GM12878 (cell line): ENCODE measurements around the gene MEMO1. TPM values are rescaled to one million over a fixed set of nuclear protein-coding genes. Genes with fewer than 3 reads are reported as not detected.

Experiments used
- ATAC-seq: fragments of 200-7000 bp; cut with Tn5 transposase; 3 replicates; pipeline ENCODE4 v1.9.1; 2020; ENCODE audit warnings: mild to moderate bottlenecking, moderate library complexity
- BruUV-seq: library from RNA; stranded (reverse); fragments of 400-500 nt; replicated peaks from 2 replicates; lab custom pipeline; 2021; lab: Mats Ljungman, UMichigan
- CTCF ChIA-PET: fragments of 300-600 bp; sonication (Branson Sonifier 250); formaldehyde crosslinking; extraction: SDS; loops from one replicate; lab custom pipeline; 2021; ENCODE audit warnings: inconsistent platforms; lab: Yijun Ruan, JAX
- POLR2A ChIA-PET: fragments of 350-600 bp; formaldehyde crosslinking; extraction: SDS; loops from one replicate; lab custom pipeline; 2021; ENCODE audit warnings: inconsistent platforms; lab: Charles Lee
- RAD21 ChIA-PET: fragments of 300-600 bp; sonication (Branson Sonifier 250); formaldehyde crosslinking; loops from one replicate; lab custom pipeline; 2023; ENCODE audit warnings: antibody characterized with exemption; ENCODE audit not compliant: unreplicated experiment; lab: Charles Lee
- SMC1A ChIA-PET: fragments of 300-600 bp; sonication (Branson Sonifier 250); formaldehyde crosslinking; loops from one replicate; lab custom pipeline; 2023; ENCODE audit not compliant: unreplicated experiment, uncharacterized antibody; lab: Charles Lee
- DNase-seq: peaks from one replicate; pipeline ENCODE4 v3.0.0-alpha.2; 2011; ENCODE audit warnings: low read depth, low spot score
- FAIRE-seq: peaks from 3 replicates; lab custom pipeline; 2011; peaks lifted over from hg19 to GRCh38; lab: Jason Lieb, UNC
- H2AFZ ChIP-seq: 2 replicates; pipeline ENCODE4 v1.6.0; 2011; ENCODE audit warnings: low read depth, low read length, control low read depth; ENCODE audit not compliant: control insufficient read depth
- H3K27ac ChIP-seq: 2 replicates; pipeline ENCODE4 v1.5.1; 2011; ENCODE audit warnings: control low read depth; ENCODE audit not compliant: control insufficient read depth, insufficient read depth
- H3K27me3 ChIP-seq, 2 experiments: replicated peaks in 1 of 2; 2 replicates each; pipeline versions ENCODE4 v1.6.0 to v1.6.1; 2011; ENCODE audit warnings: low read length in 1 of 2; ENCODE audit not compliant: control insufficient read depth in 2 of 2, insufficient read depth in 2 of 2
- H3K36me3 ChIP-seq, 2 experiments: 2 replicates each; pipeline ENCODE4 v1.5.1; 2011; ENCODE audit warnings: low read length in 1 of 2; ENCODE audit not compliant: control insufficient read depth in 2 of 2, insufficient read depth in 2 of 2
- H3K4me1 ChIP-seq: 2 replicates; pipeline ENCODE4 v1.6.1; 2011; ENCODE audit warnings: mild to moderate bottlenecking, low read length, moderate library complexity, mixed read lengths; ENCODE audit not compliant: control insufficient read depth, insufficient read depth
- H3K4me2 ChIP-seq: 2 replicates; pipeline ENCODE4 v1.6.0; 2011; ENCODE audit warnings: control low read depth; ENCODE audit not compliant: control insufficient read depth, insufficient read depth
- H3K4me3 ChIP-seq: fragments of 200-600 bp; sonication (generic); 2 replicates; pipeline ENCODE4 v1.5.1; 2016
- H3K79me2 ChIP-seq: 2 replicates; pipeline ENCODE4 v1.6.0; 2011; ENCODE audit warnings: low read length; ENCODE audit not compliant: control insufficient read depth, insufficient read depth
- H3K9ac ChIP-seq: 2 replicates; pipeline ENCODE4 v1.8.0; 2011; ENCODE audit warnings: low read length, control low read depth, mixed read lengths; ENCODE audit not compliant: control insufficient read depth, insufficient read depth
- H3K9me3 ChIP-seq: replicated peaks from 3 replicates; pipeline ENCODE4 v1.5.1; 2011; ENCODE audit warnings: mild to moderate bottlenecking, low read length; ENCODE audit not compliant: control insufficient read depth, insufficient read depth
- H4K20me1 ChIP-seq: 2 replicates; pipeline ENCODE4 v1.6.0; 2011; ENCODE audit not compliant: control insufficient read depth, insufficient read depth
- E2F4 ChIP-seq: IDR thresholded peaks from 2 replicates; pipeline ENCODE4 v1.6.1; 2012; ENCODE audit warnings: low read depth, low read length, improper control_type of control experiment
- MAX ChIP-seq: IDR thresholded peaks from 2 replicates; pipeline ENCODE4 v1.6.1; 2012; ENCODE audit warnings: low read depth, low read length, improper control_type of control experiment
- NRF1 ChIP-seq: conservative IDR thresholded peaks from 2 replicates; pipeline ENCODE4 v1.6.1; 2011; ENCODE audit warnings: mild to moderate bottlenecking, low read depth, low read length, improper control_type of control experiment
- PKNOX1 ChIP-seq: fragments of 450-650 bp; IDR thresholded peaks from 2 replicates; pipeline ENCODE4 v1.6.1; 2016; ENCODE audit warnings: mild to moderate bottlenecking
- RB1 ChIP-seq: fragments of 450-650 bp; formaldehyde crosslinking; IDR thresholded peaks from 2 replicates; pipeline ENCODE4 v1.6.1; 2017; ENCODE audit warnings: mild to moderate bottlenecking, borderline replicate concordance
- WGBS: methylation state at CpG from one replicate; pipeline ENCODE4 v1.1.6; 2016; ENCODE audit warnings: low lambda C conversion rate; ENCODE audit not compliant: insufficient replicate concordance, insufficient coverage; ENCODE audit errors: missing lambda C conversion rate; 5-methylcytosine and 5-hydroxymethylcytosine counted together
- in situ Hi-C: fragments of 300-500 bp; cut with MboI; formaldehyde crosslinking; loops from 9 replicates; pipeline ENCODE4 v1.14.3; 2018; ENCODE audit warnings: mixed read lengths
- intact Hi-C: fragments of 100-400 bp; cut with micrococcal nuclease; formaldehyde crosslinking; loops from one replicate; pipeline ENCODE4 v1.14.2; 2022; ENCODE audit not compliant: unreplicated experiment
- polyA plus RNA-seq, 11 experiments: library from polyadenylated mRNA; depleted of rRNA in 4 of 11; unstranded in 6 of 11; stranded (reverse) in 5 of 11; fragments of >200 nt; fragmentation: Nextera tagmentation in 4 of 11; fragmentation: Illumina TruSeq in 1 of 11; extraction: Ambion mirVana in 4 of 11; extraction: Trizol in 1 of 11; gene quantifications; 1 replicate in 1 of 11; 2 replicates in 10 of 11; pipeline versions ENCODE4 v1.2.1 to v1.2.3, GENCODE V29; 2011 to 2016; ENCODE audit warnings: inconsistent platforms in 2 of 11, missing spikeins in 2 of 11, low read depth in 1 of 11
- total RNA-seq, 4 experiments: library from RNA; depleted of rRNA in 3 of 4; stranded (reverse); fragments of >200 nt in 3 of 4; fragmentation: Illumina TruSeq in 1 of 4; extraction: Trizol in 1 of 4; gene quantifications; 2 replicates each; pipeline versions ENCODE4 v1.2.1 to v1.2.3, GENCODE V29; 2013 to 2021

Gene MEMO1
- total and polyA plus RNA-seq, 10 of the 15 experiments (the other 5 are each of a cell fraction or from before 2014, with no cell fraction given), result 39.8 to 99.1 (median 72.2) TPM

GRCh38 chr2:32012872-32013271 lies 2.1 kb upstream of the MEMO1 start:
- H3K79me2 ChIP-seq, result peaks cover 23% of the 10 kb centered on the region
- no TSS peak for BruUV-seq
- SMC1A ChIA-PET, result interaction anchor here (0.6 to 1.4 kb wide), 10 partner anchors 10 to 252 kb away, joined by 3 to 8 read pairs (median 3); partner anchors contain the start of genes DPY30 and NLRC4
- H3K36me3 ChIP-seq, result no peaks in the 10 kb centered on the region
- DNase-seq (no peak), ATAC-seq (no peak), FAIRE-seq (no peak)
- TF ChIP-seq PKNOX1, result peak; percentile 35
- no peak for TF ChIP-seq NRF1
- no peak for TF ChIP-seq E2F4
- TF ChIP-seq MAX, result no peak
- no peak for TF ChIP-seq RB1
- H3K9me3 ChIP-seq, result no peaks in the 10 kb centered on the region
- CTCF ChIA-PET, result interaction anchor here (0.7 to 1.8 kb wide), 8 partner anchors 13 to 125 kb away, joined by 3 to 9 read pairs (median 3); partner anchors contain the start of genes DPY30 and SPAST
- WGBS, result 100% methylated on average over 1 of the region's 1 CpG
- in situ Hi-C loops (no loop called here), intact Hi-C loops (no loop called here)
- peaks cover 10% of the 10 kb centered on the region; the same call in 1 of the 2 replicates for H3K4me1 ChIP-seq
- H3K27me3 ChIP-seq, result no peaks in the 10 kb centered on the region
- POLR2A ChIA-PET, result interaction anchor here (0.5 to 1.9 kb wide), 6 partner anchors 20 to 153 kb away, joined by 3 to 9 read pairs (median 6); partner anchors contain the start of genes DPY30, SLC30A6 and SPAST
- no peak overlapping the region for H3K4me3 ChIP-seq
- no peaks in the 10 kb centered on the region for H4K20me1 ChIP-seq
- no peak overlapping the region for H3K9ac ChIP-seq
- H3K27ac ChIP-seq, result no peak overlapping the region
- no peak overlapping the region for H2AFZ ChIP-seq
- no peak overlapping the region for H3K4me2 ChIP-seq
- RAD21 ChIA-PET, result interaction anchor here (0.6 to 2.3 kb wide), 8 partner anchors 9 to 1781 kb away, joined by 3 to 12 read pairs (median 3); partner anchors contain the start of gene DPY30
